Measurements from ENCODE around the gene DAB1. TPM values are rescaled to one million over a fixed set of nuclear protein-coding genes. Genes with fewer than 3 reads are reported as not detected.

DAB1 gene
- polyA plus RNA-seq, 1 experiment: 0.05 TPM

DNA sequence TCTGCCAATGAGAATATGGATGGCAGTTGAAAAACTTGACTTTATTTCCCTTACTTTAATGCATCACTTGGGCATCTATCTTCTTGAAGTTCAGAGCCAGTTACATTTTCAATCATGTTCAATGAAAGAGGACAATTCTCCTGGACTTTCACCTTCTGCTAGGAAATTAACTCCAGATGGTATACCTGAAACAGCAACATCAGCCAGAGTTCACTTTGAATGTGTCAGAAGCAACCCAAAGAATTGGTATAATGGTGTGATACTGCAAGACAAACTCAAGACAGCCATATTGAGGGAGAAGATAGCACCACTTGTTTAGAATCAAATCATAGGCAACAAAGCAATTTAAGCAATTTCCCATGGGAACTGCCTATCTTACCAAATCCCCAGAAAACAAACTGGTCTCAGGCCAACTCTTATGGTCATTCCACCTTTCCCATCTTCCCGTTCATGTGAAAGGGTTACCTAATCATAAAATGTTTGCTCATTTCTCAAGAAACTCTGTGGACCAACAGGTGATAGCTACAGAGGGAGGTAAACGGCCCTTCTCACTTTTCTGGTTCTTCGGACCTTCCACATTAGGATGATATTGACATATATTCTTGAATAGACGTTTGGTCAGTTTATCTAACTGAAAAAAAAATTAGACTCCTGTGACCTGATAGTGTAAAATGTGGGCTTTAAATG lies 428.3 kb downstream of the DAB1 start:
- Histone ChIP-seq H3K9me3 (ENCODE audit: control insufficient read depth, insufficient read depth, low read length) (no peaks in the 10 kb centered on the region), H3K27ac (ENCODE audit: low read depth, low read length) (no peak overlapping the region), H3K4me3 (ENCODE audit: low read depth, low read length) (no peak overlapping the region), H3K27me3 (ENCODE audit: control insufficient read depth, insufficient read depth, low read length) (no peaks in the 10 kb centered on the region)
- ChIA-PET POLR2A (no interaction called here), CTCF (interaction anchor here (0.6 to 1.0 kb wide), 2 partner anchors 164 to 405 kb away, joined by 3 read pairs; no protein-coding TSS in a partner anchor)
- no peak for DNase-seq (ENCODE audit: low read depth, low spot score)
- TF ChIP-seq, protein P1, sequence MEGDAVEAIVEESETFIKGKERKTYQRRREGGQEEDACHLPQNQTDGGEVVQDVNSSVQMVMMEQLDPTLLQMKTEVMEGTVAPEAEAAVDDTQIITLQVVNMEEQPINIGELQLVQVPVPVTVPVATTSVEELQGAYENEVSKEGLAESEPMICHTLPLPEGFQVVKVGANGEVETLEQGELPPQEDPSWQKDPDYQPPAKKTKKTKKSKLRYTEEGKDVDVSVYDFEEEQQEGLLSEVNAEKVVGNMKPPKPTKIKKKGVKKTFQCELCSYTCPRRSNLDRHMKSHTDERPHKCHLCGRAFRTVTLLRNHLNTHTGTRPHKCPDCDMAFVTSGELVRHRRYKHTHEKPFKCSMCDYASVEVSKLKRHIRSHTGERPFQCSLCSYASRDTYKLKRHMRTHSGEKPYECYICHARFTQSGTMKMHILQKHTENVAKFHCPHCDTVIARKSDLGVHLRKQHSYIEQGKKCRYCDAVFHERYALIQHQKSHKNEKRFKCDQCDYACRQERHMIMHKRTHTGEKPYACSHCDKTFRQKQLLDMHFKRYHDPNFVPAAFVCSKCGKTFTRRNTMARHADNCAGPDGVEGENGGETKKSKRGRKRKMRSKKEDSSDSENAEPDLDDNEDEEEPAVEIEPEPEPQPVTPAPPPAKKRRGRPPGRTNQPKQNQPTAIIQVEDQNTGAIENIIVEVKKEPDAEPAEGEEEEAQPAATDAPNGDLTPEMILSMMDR (IDR thresholded peaks at IDR 0.05; ENCODE audit: low read depth, low read length): no peak

GRCh38 chr1:56993475-56993874 lies 430.4 kb downstream of the DAB1 start:
- TF ChIP-seq, protein P1 (IDR thresholded peaks at IDR 0.05; ENCODE audit: low read depth, low read length): no peak
- no peaks in the 10 kb centered on the region for H3K9me3 ChIP-seq (ENCODE audit: control insufficient read depth, insufficient read depth, low read length)
- no peaks in the 10 kb centered on the region for H3K27me3 ChIP-seq (ENCODE audit: control insufficient read depth, insufficient read depth, low read length)
- no peak for DNase-seq (ENCODE audit: low read depth, low spot score)
- no peak overlapping the region for H3K27ac ChIP-seq (ENCODE audit: low read depth, low read length)
- ChIA-PET POLR2A (no interaction called here), CTCF (no interaction called here)
- no peak overlapping the region for H3K4me3 ChIP-seq (ENCODE audit: low read depth, low read length)

DNA sequence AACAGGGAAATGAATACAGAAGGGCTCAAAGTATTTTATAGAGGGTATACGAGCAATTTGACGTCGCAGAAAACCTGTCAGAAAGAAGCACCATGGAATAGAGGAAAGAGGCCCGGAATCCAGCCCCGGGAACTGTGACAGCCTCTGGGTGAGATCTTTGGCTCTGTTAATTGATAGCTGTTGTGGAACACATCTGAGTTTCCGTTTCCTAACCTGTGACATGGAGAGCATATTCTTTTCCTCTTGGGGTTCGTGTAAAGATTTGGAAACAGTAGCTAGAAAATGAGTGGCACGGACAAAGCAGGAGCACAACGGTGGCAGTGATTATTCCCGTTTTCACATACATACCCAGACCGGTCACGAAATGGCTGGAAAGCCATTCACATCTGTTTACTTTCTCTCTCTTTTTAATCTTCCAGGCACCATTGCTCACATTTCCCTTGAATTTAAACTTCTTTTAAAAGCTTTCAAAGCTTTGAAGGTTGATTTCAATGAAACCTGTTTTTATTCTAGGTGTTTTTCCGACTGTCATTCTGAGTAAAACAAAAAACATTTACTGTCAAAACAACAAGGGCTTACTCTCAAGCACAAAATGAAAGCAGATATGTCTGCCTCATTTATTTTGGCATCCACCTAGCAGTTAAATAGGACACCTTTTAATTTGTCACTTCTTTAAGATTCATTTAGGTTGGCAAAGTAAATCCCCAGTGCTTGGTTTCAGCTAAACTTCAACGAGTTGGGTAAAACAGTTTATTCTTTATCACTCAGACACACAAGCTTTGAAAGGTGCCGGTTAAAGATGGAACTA lies 431.3 kb downstream of the DAB1 start:
- CTCF ChIA-PET: no interaction called here
- no peak for DNase-seq (ENCODE audit: low read depth, low spot score)
- POLR2A ChIA-PET: no interaction called here
- Histone ChIP-seq H3K27ac (ENCODE audit: low read depth, low read length) (no peak overlapping the region), H3K9me3 (ENCODE audit: control insufficient read depth, insufficient read depth, low read length) (no peaks in the 10 kb centered on the region), H3K4me3 (ENCODE audit: low read depth, low read length) (no peak overlapping the region), H3K27me3 (ENCODE audit: control insufficient read depth, insufficient read depth, low read length) (no peaks in the 10 kb centered on the region)
- TF ChIP-seq, protein P1 (IDR thresholded peaks at IDR 0.05; ENCODE audit: low read depth, low read length): no peak

DNA sequence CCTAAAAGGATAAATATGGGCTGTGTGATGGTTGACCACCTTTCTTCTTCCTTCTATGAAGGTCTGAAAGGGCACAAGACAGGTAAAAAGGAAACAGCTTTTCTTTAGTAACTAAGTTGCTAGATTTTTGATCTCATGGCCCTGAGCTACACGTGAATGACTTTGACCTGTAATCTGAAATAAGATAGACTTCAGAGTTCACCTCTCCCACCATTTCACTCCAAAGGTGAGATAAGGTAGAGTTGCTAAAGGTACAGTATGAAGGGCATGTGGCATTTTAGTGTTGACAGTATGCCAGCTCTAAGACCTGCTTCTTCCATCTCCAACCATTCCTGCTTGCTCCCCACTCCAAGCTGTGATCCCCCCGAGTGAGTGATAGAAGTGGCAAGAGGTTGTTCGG lies 432.3 kb downstream of the DAB1 start:
- ChIA-PET POLR2A (no interaction called here), CTCF (no interaction called here)
- TF ChIP-seq, protein P1 (IDR thresholded peaks at IDR 0.05; ENCODE audit: low read depth, low read length): no peak
- Histone ChIP-seq H3K9me3 (ENCODE audit: control insufficient read depth, insufficient read depth, low read length) (no peaks in the 10 kb centered on the region), H3K27me3 (ENCODE audit: control insufficient read depth, insufficient read depth, low read length) (no peaks in the 10 kb centered on the region), H3K4me3 (ENCODE audit: low read depth, low read length) (no peak overlapping the region), H3K27ac (ENCODE audit: low read depth, low read length) (no peak overlapping the region)
- DNase-seq (ENCODE audit: low read depth, low spot score): no peak

- no peak for DNase-seq (ENCODE audit: low read depth, low spot score)
- no peaks in the 10 kb centered on the region for H3K9me3 ChIP-seq (ENCODE audit: control insufficient read depth, insufficient read depth, low read length)
- H3K27me3 ChIP-seq (ENCODE audit: control insufficient read depth, insufficient read depth, low read length): peaks cover 3% of the 10 kb centered on the region
- TF ChIP-seq, protein P1 (IDR thresholded peaks at IDR 0.05; ENCODE audit: low read depth, low read length): no peak
- H3K4me3 ChIP-seq (ENCODE audit: low read depth, low read length): no peak overlapping the region
- H3K27ac ChIP-seq (ENCODE audit: low read depth, low read length): no peak overlapping the region
- ChIA-PET POLR2A (no interaction called here), CTCF (no interaction called here)
These were observed 437.5 kb downstream of the DAB1 start for GRCh38 chr1:56986397-56986796.
